Uterus (tissue), 4 donors: ENCODE data around the gene PRRC1. TPM values are rescaled to one million over a fixed set of nuclear protein-coding genes. Genes with fewer than 3 reads are reported as not detected.

Experiments used
- DNase-seq, 2 donors: peaks; one replicate each; pipeline ENCODE4 v3.0.0-alpha.2; 2019 to 2020
- H3K27ac ChIP-seq, 2 donors: fragments of 200-600 bp; sonication (generic); 1 replicate in 1 of 2; 2 replicates in 1 of 2; pipeline ENCODE4 v1.5.1; 2016 to 2018
- H3K27me3 ChIP-seq, 2 donors: fragments of 200-600 bp; sonication (generic); one replicate each; pipeline ENCODE4 v1.5.1; 2018 to 2019; ENCODE audit warnings: control low read depth in 1 of 2
- H3K36me3 ChIP-seq, 2 donors: fragments of 200-600 bp; sonication (generic); one replicate each; pipeline ENCODE4 v1.5.1; 2019; ENCODE audit warnings: control low read depth in 1 of 2
- H3K4me1 ChIP-seq, 2 donors: fragments of 200-600 bp; sonication (generic); one replicate each; pipeline ENCODE4 v1.5.1; 2018 to 2019; ENCODE audit warnings: control low read depth in 1 of 2
- H3K4me3 ChIP-seq, 2 donors: fragments of 200-600 bp; sonication (generic); 1 replicate in 1 of 2; 2 replicates in 1 of 2; pipeline ENCODE4 v1.5.1; 2018 to 2019; ENCODE audit warnings: mild to moderate bottlenecking in 1 of 2
- H3K9me3 ChIP-seq, 2 donors: fragments of 200-600 bp; sonication (generic); one replicate each; pipeline ENCODE4 v1.5.1; 2019; ENCODE audit warnings: control low read depth in 1 of 2
- POLR2A ChIP-seq, 2 donors: fragments of 450-650 bp; IDR thresholded peaks; one replicate each; pipeline ENCODE4 v1.6.1; 2016; ENCODE audit warnings: antibody characterized with exemption in 2 of 2, mild to moderate bottlenecking in 1 of 2, moderate library complexity in 1 of 2
- intact Hi-C: fragments of 100-400 bp; cut with DNase I; formaldehyde crosslinking; loops from one replicate; pipeline ENCODE4 v1.15.1; 2023; ENCODE audit warnings: low total_unique reads
- total RNA-seq, 4 donors: library from RNA; depleted of rRNA in 3 of 4; stranded (reverse); fragments of >200 nt in 3 of 4; gene quantifications; one replicate each; pipeline versions ENCODE4 v1.1.0 to v1.2.4, GENCODE V29; 2014 to 2023
- TF ChIP-seq, protein P1 (sequence below), 4 experiments: fragments of 200-600 bp in 2 of 4; fragments of 450-650 bp in 2 of 4; sonication (generic) in 2 of 4; IDR thresholded peaks; one replicate each; pipeline ENCODE4 v1.5.1; 2016 to 2019; ENCODE audit warnings: antibody characterized with exemption in 4 of 4, mild to moderate bottlenecking in 2 of 4, moderate library complexity in 1 of 4
- donor health status: DM: yes; HTN: yes; CAD: no.

Gene PRRC1
- total RNA-seq, 4 donors from 2014 or later = 32.9 to 109 (median 77.3) TPM

DNA sequence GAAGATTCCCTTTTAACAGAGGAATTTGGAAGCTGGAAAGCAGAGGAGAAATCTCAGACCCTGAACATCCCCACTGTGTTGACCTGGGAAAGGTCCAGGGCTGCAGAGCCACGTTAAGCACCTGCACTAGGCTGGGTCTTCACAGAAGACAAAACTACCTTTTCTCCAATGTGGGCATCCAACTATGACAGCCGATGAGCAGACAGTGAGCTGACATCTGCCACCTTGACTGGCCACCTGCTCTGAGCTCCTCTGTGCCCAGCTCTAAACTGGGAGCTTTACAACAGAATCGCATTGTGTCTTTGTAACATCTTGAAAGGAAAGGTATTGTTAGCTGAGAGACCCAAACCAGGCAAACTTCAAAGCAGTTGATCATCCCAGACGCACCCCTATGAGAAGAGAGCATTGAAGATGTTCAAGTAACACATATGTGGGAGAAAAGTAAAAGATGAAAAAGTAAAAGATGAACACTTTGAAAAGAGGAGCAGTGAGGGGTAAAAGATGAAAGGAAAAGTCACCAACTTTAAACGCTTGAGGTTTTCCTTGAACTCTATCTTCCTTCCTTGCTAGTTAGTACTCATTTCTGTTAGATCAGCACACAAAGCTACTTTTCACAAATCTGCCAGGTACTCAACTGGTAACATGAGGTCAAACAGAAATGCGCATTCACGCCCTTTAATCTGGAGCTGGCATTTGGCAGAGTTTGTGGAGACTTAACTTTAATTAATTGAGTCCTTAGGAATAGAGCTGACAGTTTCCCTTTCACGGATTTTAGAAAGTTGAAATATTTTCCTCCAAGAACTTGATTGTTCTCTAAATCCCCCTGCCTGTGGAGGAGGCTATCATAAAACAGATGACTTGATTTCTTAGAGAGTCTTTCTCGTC, 78.3 kb downstream of the PRRC1 start:
- H3K27me3 ChIP-seq = no peaks in the 10 kb centered on the region
- H3K4me1 ChIP-seq = no peaks in the 10 kb centered on the region
- TF ChIP-seq, protein P1, sequence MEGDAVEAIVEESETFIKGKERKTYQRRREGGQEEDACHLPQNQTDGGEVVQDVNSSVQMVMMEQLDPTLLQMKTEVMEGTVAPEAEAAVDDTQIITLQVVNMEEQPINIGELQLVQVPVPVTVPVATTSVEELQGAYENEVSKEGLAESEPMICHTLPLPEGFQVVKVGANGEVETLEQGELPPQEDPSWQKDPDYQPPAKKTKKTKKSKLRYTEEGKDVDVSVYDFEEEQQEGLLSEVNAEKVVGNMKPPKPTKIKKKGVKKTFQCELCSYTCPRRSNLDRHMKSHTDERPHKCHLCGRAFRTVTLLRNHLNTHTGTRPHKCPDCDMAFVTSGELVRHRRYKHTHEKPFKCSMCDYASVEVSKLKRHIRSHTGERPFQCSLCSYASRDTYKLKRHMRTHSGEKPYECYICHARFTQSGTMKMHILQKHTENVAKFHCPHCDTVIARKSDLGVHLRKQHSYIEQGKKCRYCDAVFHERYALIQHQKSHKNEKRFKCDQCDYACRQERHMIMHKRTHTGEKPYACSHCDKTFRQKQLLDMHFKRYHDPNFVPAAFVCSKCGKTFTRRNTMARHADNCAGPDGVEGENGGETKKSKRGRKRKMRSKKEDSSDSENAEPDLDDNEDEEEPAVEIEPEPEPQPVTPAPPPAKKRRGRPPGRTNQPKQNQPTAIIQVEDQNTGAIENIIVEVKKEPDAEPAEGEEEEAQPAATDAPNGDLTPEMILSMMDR (IDR thresholded peaks at IDR 0.05) = no peak
- TF ChIP-seq POLR2A (IDR thresholded peaks at IDR 0.05) = no peak
- H3K36me3 ChIP-seq = no peaks in the 10 kb centered on the region
- no peak overlapping the region for H3K4me3 ChIP-seq
- H3K9me3 ChIP-seq = no peaks in the 10 kb centered on the region
- intact Hi-C loops = no loop called here
- DNase-seq = no peak
- no peak overlapping the region for H3K27ac ChIP-seq

DNA sequence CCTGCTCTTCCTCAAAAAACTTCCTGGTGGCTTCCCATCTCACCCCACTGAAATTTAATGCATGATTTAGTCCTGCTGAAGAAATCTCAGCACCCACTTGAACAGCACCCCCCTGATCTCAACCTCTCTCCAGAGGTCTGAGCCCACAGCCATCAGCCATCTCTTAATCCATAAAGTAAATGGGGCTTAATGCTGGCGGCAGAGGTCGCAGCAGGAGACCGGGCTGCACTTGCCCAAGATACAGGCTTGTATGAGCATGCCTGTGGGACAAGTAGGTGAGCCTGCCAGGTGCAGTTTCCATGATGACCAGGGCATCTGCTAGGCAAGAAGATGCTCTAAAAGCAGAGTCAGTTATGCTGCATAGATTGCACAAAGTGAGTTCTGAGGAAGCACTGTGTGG, 79.1 kb downstream of the PRRC1 start:
- H3K36me3 ChIP-seq = no peaks in the 10 kb centered on the region
- no peaks in the 10 kb centered on the region for H3K9me3 ChIP-seq
- H3K4me1 ChIP-seq = no peaks in the 10 kb centered on the region
- H3K4me3 ChIP-seq = no peak overlapping the region
- no peaks in the 10 kb centered on the region for H3K27me3 ChIP-seq
- H3K27ac ChIP-seq = no peak overlapping the region
- intact Hi-C loops = no loop called here
- TF ChIP-seq, protein P1 (IDR thresholded peaks at IDR 0.05) = no peak
- TF ChIP-seq POLR2A (IDR thresholded peaks at IDR 0.05) = no peak
- DNase-seq = no peak

DNA sequence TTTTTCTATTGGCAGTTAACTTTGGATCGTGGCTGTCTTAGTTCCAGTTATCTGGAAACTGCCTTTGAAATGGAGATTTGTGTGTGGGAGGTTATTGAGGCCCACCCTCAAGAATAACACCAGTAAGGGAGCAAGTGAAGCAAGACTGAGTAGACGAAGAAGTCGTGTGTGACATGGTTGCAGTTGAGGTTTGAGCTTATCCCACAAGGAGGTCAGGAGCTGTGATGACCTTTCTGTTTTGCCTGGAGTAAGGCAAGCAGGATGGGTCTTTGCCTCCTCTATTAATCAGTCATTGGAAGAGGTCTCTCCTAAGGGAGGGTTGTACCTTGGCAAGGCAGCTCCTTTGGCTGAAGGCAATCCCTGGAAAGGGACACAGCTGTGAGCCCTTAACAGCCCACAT, 81.9 kb downstream of the PRRC1 start:
- no peaks in the 10 kb centered on the region for H3K36me3 ChIP-seq
- no peak for DNase-seq
- H3K4me3 ChIP-seq = no peak overlapping the region
- no peak overlapping the region for H3K27ac ChIP-seq
- TF ChIP-seq, protein P1 (IDR thresholded peaks at IDR 0.05) = no peak
- no peak for TF ChIP-seq POLR2A (IDR thresholded peaks at IDR 0.05)
- no peaks in the 10 kb centered on the region for H3K27me3 ChIP-seq
- no peaks in the 10 kb centered on the region for H3K4me1 ChIP-seq
- H3K9me3 ChIP-seq = no peaks in the 10 kb centered on the region
- intact Hi-C loops = no loop called here

DNA sequence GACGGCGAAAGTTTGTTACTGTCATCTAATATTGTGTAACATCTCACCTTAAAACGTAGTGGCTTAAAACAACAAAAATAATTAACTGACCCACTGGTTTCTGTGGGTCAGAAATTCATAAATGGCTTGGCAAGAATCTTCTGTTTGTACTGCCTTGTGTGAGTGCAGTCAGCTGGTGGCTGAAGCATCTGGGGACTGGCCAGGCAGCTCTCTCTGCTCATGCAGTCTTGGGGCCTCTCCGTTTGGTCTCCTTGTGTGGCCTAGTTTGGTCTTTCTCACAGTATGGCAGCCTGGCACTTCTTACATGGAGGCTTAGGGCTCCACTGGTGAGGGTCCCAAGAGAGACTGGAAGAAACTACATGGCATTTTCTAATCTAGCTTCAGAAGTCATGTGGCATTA, 82.4 kb downstream of the PRRC1 start:
- intact Hi-C loops = no loop called here
- no peak overlapping the region for H3K27ac ChIP-seq
- no peak overlapping the region for H3K4me3 ChIP-seq
- H3K27me3 ChIP-seq = no peaks in the 10 kb centered on the region
- DNase-seq = no peak
- H3K36me3 ChIP-seq = no peaks in the 10 kb centered on the region
- H3K4me1 ChIP-seq = no peaks in the 10 kb centered on the region
- H3K9me3 ChIP-seq = no peaks in the 10 kb centered on the region
- TF ChIP-seq, protein P1 (IDR thresholded peaks at IDR 0.05) = no peak
- no peak for TF ChIP-seq POLR2A (IDR thresholded peaks at IDR 0.05)

DNA sequence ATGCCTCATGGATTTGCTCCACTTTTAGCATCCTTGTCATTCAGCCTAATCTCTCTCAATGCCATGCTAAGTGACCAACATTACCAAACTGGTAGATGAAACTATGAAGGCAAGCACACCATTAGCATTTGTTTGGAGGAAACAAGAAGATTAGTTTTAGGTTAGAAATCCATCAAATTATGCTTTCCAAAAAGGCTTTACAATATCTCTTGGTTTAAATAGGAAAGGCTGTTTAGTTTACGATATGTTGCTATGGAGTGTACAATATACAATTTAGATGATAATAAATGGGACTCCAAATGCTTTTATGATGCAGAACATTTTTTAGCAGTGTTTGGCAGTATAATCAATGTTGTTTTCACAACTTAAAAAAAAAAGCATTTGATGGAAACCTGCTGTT, 83.7 kb downstream of the PRRC1 start:
- no peak for TF ChIP-seq POLR2A (IDR thresholded peaks at IDR 0.05)
- TF ChIP-seq, protein P1 (IDR thresholded peaks at IDR 0.05) = no peak
- intact Hi-C loops = no loop called here
- H3K27me3 ChIP-seq = no peaks in the 10 kb centered on the region
- H3K27ac ChIP-seq = no peak overlapping the region
- no peaks in the 10 kb centered on the region for H3K4me1 ChIP-seq
- DNase-seq = no peak
- no peaks in the 10 kb centered on the region for H3K36me3 ChIP-seq
- H3K4me3 ChIP-seq = no peak overlapping the region
- no peaks in the 10 kb centered on the region for H3K9me3 ChIP-seq
